Fibroblast of pulmonary artery (primary cell): ENCODE results near the gene SMPDL3A.

Experiments used
- DNase-seq: peaks from one replicate; pipeline ENCODE4 v3.0.0-alpha.2; 2010; ENCODE audit warnings: low read depth
- H3K4me3 ChIP-seq: replicated peaks from 2 replicates; pipeline ENCODE4 v1.5.1; 2011; ENCODE audit warnings: low read depth, mild to moderate bottlenecking, control low read depth, low read length, moderate library complexity
- CTCF ChIP-seq: IDR thresholded peaks from 2 replicates; pipeline ENCODE4 v1.5.1; 2011; ENCODE audit warnings: mild to moderate bottlenecking, control low read depth, low read length, inconsistent platforms; ENCODE audit errors: missing control alignments

SMPDL3A gene

GRCh38 chr6:122785891-122786290, 3.2 kb upstream of the SMPDL3A start:
- TF ChIP-seq CTCF, result no peak
- no peak overlapping the region for H3K4me3 ChIP-seq
- no peak for DNase-seq

- no peak overlapping the region for H3K4me3 ChIP-seq
- DNase-seq, result no peak
- TF ChIP-seq CTCF, result no peak
Measured at GRCh38 chr6:122787721-122788120, 1.3 kb upstream of the SMPDL3A start.

DNA sequence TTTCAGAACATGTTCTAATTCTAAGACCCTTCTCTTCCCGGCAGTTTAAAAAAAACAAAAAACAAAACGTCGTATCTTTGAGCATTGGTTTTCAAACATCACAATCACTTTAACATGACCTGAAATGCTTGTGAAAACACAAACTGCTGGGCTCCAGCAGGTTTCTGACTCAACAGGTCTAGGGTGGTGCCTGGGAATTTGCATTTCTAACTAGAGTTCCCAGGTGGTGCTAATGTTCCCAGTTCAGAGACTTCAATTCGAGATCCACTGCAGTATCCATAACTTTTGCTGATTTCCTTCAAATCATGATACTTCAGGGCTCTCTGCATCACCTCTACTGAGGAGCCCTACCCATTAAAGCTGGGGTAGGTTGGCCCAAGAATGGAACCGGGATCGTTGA, 850 bp upstream of the SMPDL3A start:
- no peak overlapping the region for H3K4me3 ChIP-seq
- no peak for DNase-seq
- TF ChIP-seq CTCF, result no peak

DNA sequence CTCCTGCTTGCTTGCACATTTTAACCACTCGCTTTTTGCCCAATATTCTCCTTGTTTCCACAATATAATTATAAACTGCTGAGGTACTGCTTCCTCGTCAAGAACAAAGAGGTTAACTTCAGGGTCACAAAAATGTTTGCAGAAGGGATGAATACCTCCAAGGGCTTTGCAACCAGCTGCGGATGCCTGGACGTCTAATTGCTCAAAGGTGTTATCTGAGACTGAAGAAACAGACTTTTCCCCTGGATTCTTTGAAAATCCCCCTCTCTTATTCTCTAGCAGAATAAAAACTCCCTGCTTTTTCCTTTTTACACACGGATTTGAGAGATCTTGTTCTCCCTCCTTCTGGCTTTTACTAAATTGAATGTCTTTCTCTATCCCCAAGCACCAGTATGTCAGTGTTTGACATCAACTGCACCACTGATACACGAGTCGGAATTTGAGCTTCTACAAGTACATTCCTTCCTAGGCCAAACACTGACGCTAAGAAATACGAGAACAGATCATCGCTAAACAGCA, 336 bp upstream of the SMPDL3A start:
- no peak for DNase-seq
- TF ChIP-seq CTCF, result no peak
- peak overlapping the region; percentile 84 for H3K4me3 ChIP-seq

- H3K4me3 ChIP-seq, result peak overlapping the region; percentile 84
- no peak for DNase-seq
- no peak for TF ChIP-seq CTCF
Measured at GRCh38 chr6:122790028-122790422, 967 bp downstream of the SMPDL3A start.

DNA sequence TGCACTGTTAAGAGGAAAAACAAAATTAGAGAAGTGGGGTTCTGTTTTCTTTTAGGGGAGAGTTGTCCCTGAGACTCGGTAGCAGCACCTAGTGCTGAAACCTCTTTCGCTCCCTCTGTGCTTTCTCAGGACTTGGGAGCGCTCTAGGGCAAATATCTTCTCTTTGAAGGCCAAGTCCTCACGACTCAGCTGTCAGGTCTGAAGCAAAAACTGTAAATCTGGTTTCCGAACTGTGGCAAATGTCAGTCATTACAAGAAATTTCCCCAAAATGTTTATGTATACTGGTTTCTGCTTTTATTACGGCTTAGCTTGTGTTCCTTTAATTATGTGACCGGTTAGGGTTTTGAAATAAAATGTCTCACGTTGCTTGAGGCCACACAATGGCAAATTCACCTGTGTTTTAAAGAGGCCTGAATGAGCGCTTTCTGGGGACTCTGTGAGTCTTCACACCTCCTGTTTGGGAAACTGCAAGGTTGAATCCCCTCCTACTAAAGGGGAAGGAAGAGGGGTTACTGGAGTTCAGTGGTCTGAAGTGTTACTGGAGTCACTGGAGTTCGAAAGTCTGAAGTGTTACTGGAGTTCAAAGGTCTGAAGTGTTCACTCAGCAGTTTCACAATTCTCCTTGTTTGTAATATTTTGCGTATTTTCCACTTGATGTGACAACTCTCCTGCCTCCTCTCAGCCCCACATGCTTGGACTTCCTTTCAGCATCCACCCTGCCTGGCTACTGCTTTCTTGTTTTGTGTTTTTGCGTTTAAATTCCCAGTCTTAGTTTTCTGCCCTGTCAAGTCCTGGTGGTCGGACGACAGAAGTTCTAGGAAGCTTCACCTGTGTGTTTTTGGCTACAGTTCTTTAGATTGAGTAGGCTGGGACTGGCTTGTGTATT, 1.6 kb downstream of the SMPDL3A start:
- peak overlapping the region; percentile 84 for H3K4me3 ChIP-seq
- no peak for TF ChIP-seq CTCF
- no peak for DNase-seq

GRCh38 chr6:122791310-122791679, 2.2 kb downstream of the SMPDL3A start:
- DNase-seq, result no peak
- no peak overlapping the region for H3K4me3 ChIP-seq
- no peak for TF ChIP-seq CTCF
